Left lung (tissue), 10 donors: Measurements from ENCODE around the gene CAMSAP1. TPM values are rescaled to one million over a fixed set of nuclear protein-coding genes. Genes with fewer than 3 reads are reported as not detected.

Experiments
- ATAC-seq: fragments of 200-7000 bp; cut with Tn5 transposase; one replicate; pipeline ENCODE4 v1.9.1; 2020; ENCODE audit warnings: moderate library complexity
- DNase-seq, 4 donors: peaks; one replicate each; pipeline ENCODE4 v3.0.0-alpha.2; 2013 to 2020
- H3K27ac ChIP-seq, 2 donors: fragments of 200-600 bp; sonication (generic) in 1 of 2; one replicate each; pipeline versions ENCODE4 v1.5.0 to v1.8.0; 2020 to 2021
- H3K27me3 ChIP-seq, 2 donors: fragments of 200-600 bp; sonication (generic) in 1 of 2; one replicate each; pipeline versions ENCODE4 v1.5.0 to v1.8.0; 2020 to 2021
- H3K36me3 ChIP-seq, 2 donors: fragments of 200-600 bp; sonication (generic) in 1 of 2; one replicate each; pipeline versions ENCODE4 v1.5.0 to v1.8.0; 2020 to 2021
- H3K4me1 ChIP-seq, 2 donors: fragments of 200-600 bp; one replicate each; pipeline ENCODE4 v1.8.0; 2021
- H3K4me3 ChIP-seq, 2 donors: fragments of 200-600 bp; sonication (generic) in 1 of 2; one replicate each; pipeline versions ENCODE4 v1.5.0 to v1.8.0; 2020 to 2021; ENCODE audit warnings: mild to moderate bottlenecking in 1 of 2
- H3K9me3 ChIP-seq, 2 donors: fragments of 200-600 bp; sonication (generic) in 1 of 2; one replicate each; pipeline versions ENCODE4 v1.5.0 to v1.8.0; 2020 to 2021
- CTCF ChIP-seq, 2 donors: fragments of 200-600 bp; sonication (generic) in 1 of 2; IDR thresholded peaks; one replicate each; pipeline versions ENCODE4 v1.5.0 to v1.8.0; 2021; ENCODE audit warnings: antibody characterized with exemption in 2 of 2
- intact Hi-C, 2 donors: fragments of 100-400 bp; cut with DNase I; formaldehyde crosslinking; loops; one replicate each; pipeline versions ENCODE4 v1.11.2 to v1.14.2; 2022
- polyA plus RNA-seq, 6 donors: library from polyadenylated mRNA; unstranded; fragments of 120-200 nt; gene quantifications; one replicate each; pipeline ENCODE4 v1.2.1, GENCODE V29; 2013; ENCODE audit not compliant: insufficient read length in 6 of 6
- total RNA-seq, 2 donors: library from RNA; stranded (reverse); fragmentation: NEBNext Ultra II Directional; extraction: Animal tissue kit (Norgen Biotek cat#: 25700); gene quantifications; one replicate each; pipeline ENCODE4 v1.2.1, GENCODE V29; 2021
- donor health status: DM: no; HTN: yes; CAD: no.
- donor health status: DM: no; HTN: no; CAD: no.

CAMSAP1 gene
- total and polyA plus RNA-seq, 8 donors = 20.4 to 27.0 (median 24.0) TPM

- no peak overlapping the region for H3K27ac ChIP-seq
- H3K9me3 ChIP-seq = peaks cover 0 to 8% of the 10 kb centered on the region in 2 donors
- peaks cover 0 to 17% of the 10 kb centered on the region in 2 donors for H3K36me3 ChIP-seq
- H3K27me3 ChIP-seq = no peaks in the 10 kb centered on the region
- TF ChIP-seq CTCF (IDR thresholded peaks at IDR 0.05) = no peak
- intact Hi-C loops = no loop called here
- no peaks in the 10 kb centered on the region for H3K4me1 ChIP-seq
- ATAC-seq (no peak), DNase-seq (no peak)
- no peak overlapping the region for H3K4me3 ChIP-seq
Measured at GRCh38 chr9:135830496-135830895, 76.8 kb downstream of the CAMSAP1 start.

GRCh38 chr9:135828656-135829055, 78.7 kb downstream of the CAMSAP1 start:
- Histone ChIP-seq H3K27ac (no peak overlapping the region), H3K4me1 (no peaks in the 10 kb centered on the region), H3K27me3 (no peaks in the 10 kb centered on the region), H3K4me3 (no peak overlapping the region), H3K36me3 (peaks cover 0 to 23% of the 10 kb centered on the region in 2 donors), H3K9me3 (peaks cover 0 to 8% of the 10 kb centered on the region in 2 donors)
- no peak for TF ChIP-seq CTCF (IDR thresholded peaks at IDR 0.05)
- intact Hi-C loops = no loop called here
- ATAC-seq (no peak), DNase-seq (no peak)

GRCh38 chr9:135827866-135828580, 79.3 kb downstream of the CAMSAP1 start:
- no peak for ATAC-seq
- H3K9me3 ChIP-seq = peaks cover 0 to 8% of the 10 kb centered on the region in 2 donors
- intact Hi-C loops = no loop called here
- no peak for DNase-seq
- H3K36me3 ChIP-seq = peaks cover 0 to 30% of the 10 kb centered on the region in 2 donors
- no peak overlapping the region for H3K4me3 ChIP-seq
- no peaks in the 10 kb centered on the region for H3K27me3 ChIP-seq
- no peak for TF ChIP-seq CTCF (IDR thresholded peaks at IDR 0.05)
- H3K27ac ChIP-seq = no peak overlapping the region
- H3K4me1 ChIP-seq = no peaks in the 10 kb centered on the region

DNA sequence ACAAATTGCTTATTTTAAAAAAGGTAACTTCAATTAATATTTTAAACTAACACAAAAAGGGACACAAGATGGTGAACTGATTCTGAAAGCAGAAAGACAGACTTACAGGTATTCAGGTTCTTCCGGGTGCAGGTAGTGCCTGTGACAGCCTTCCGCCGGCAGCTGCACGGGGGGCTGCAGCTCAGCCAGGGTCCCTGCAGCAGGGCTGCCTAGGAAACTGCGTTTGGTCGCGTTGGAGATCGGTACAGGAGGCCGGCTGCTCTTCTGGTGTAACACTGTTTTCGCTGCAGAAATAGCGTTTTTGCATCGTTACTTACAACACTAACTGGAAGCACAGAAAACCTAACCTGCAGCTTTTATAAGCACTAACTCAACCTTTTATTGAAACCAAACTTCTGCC, 80.0 kb downstream of the CAMSAP1 start:
- no peak for TF ChIP-seq CTCF (IDR thresholded peaks at IDR 0.05)
- Histone ChIP-seq H3K4me1 (no peaks in the 10 kb centered on the region), H3K27ac (no peak overlapping the region), H3K4me3 (no peak overlapping the region), H3K36me3 (peaks cover 0 to 37% of the 10 kb centered on the region in 2 donors), H3K9me3 (peaks cover 0 to 8% of the 10 kb centered on the region in 2 donors), H3K27me3 (no peaks in the 10 kb centered on the region)
- no peak for ATAC-seq
- intact Hi-C loops = no loop called here
- no peak for DNase-seq

GRCh38 chr9:135826188-135826545, 81.2 kb downstream of the CAMSAP1 start:
- no peaks in the 10 kb centered on the region for H3K27me3 ChIP-seq
- no peaks in the 10 kb centered on the region for H3K4me1 ChIP-seq
- DNase-seq (no peak), ATAC-seq (no peak)
- no peak for TF ChIP-seq CTCF (IDR thresholded peaks at IDR 0.05)
- no peak overlapping the region for H3K27ac ChIP-seq
- peaks cover 0 to 8% of the 10 kb centered on the region in 2 donors for H3K9me3 ChIP-seq
- H3K4me3 ChIP-seq = no peak overlapping the region
- intact Hi-C loops = no loop called here
- H3K36me3 ChIP-seq = peaks cover 0 to 48% of the 10 kb centered on the region in 2 donors
